Endodermal cell (in vitro differentiated cells): ENCODE data around the gene CLEC18A. TPM values are rescaled to one million over a fixed set of nuclear protein-coding genes. Genes with fewer than 3 reads are reported as not detected.
"Not testable (repeated sequence)": the region's sequence is repeated elsewhere in the genome, so short reads cannot be mapped to it uniquely, and the experiment has no call there.

Experiments used
- DNase-seq: peaks from one replicate; pipeline ENCODE4 v3.0.0-alpha.2; 2017
- H3K27ac ChIP-seq: 2 replicates; pipeline ENCODE4 v1.5.1; 2013; ENCODE audit warnings: mild to moderate bottlenecking, low read depth, low read length, moderate library complexity
- H3K27me3 ChIP-seq: 2 replicates; pipeline ENCODE4 v1.6.1; 2013; ENCODE audit warnings: mild to moderate bottlenecking, low read length, moderate library complexity; ENCODE audit not compliant: insufficient read depth, control insufficient read depth, poor library complexity, severe bottlenecking
- H3K36me3 ChIP-seq: 2 replicates; pipeline ENCODE4 v1.7.0; 2013; ENCODE audit warnings: mild to moderate bottlenecking, low read length, moderate library complexity; ENCODE audit not compliant: control insufficient read depth, insufficient read depth
- H3K4me1 ChIP-seq: one replicate; pipeline ENCODE4 v1.7.0; 2013; ENCODE audit warnings: low read length; ENCODE audit not compliant: control insufficient read depth, insufficient read depth
- H3K4me3 ChIP-seq: 2 replicates; pipeline ENCODE4 v1.5.1; 2013; ENCODE audit warnings: mild to moderate bottlenecking, low read length, moderate library complexity
- H3K9ac ChIP-seq: 2 replicates; pipeline ENCODE4 v1.6.1; 2013; ENCODE audit warnings: mild to moderate bottlenecking, low read length, moderate library complexity; ENCODE audit not compliant: poor library complexity, severe bottlenecking; ENCODE audit errors: extremely low read depth
- H3K9me3 ChIP-seq: 2 replicates; pipeline ENCODE4 v1.6.1; 2013; ENCODE audit warnings: mild to moderate bottlenecking, low read length, moderate library complexity; ENCODE audit not compliant: control insufficient read depth
- H3K27ac Mint-ChIP-seq: 2 replicates; pipeline ENCODE4 v1.8.0; 2020; ENCODE audit warnings: mixed read lengths
- H3K27me3 Mint-ChIP-seq: 2 replicates; pipeline ENCODE4 v1.8.0; 2021; ENCODE audit warnings: mild to moderate bottlenecking, mixed read lengths; ENCODE audit not compliant: insufficient read depth
- H3K36me3 Mint-ChIP-seq: 2 replicates; pipeline ENCODE4 v1.8.0; 2020; ENCODE audit warnings: low read depth, mixed read lengths
- H3K4me1 Mint-ChIP-seq: 2 replicates; pipeline ENCODE4 v1.8.0; 2020; ENCODE audit warnings: mixed read lengths
- H3K4me3 Mint-ChIP-seq: 2 replicates; pipeline ENCODE4 v1.8.0; 2020; ENCODE audit warnings: mild to moderate bottlenecking, moderate library complexity, mixed read lengths
- H3K9me3 Mint-ChIP-seq: 2 replicates; pipeline ENCODE4 v1.8.0; 2020; ENCODE audit warnings: mild to moderate bottlenecking, mixed read lengths
- WGBS, 2 experiments: methylation state at CpG; one replicate each; pipeline versions ENCODE4 v1.1.5 to v1.1.7; 2013; ENCODE audit warnings: missing lambda C conversion rate in 2 of 2, mixed read lengths in 1 of 2; ENCODE audit not compliant: insufficient coverage in 1 of 2, insufficient read length in 1 of 2; 5-methylcytosine and 5-hydroxymethylcytosine counted together
- microRNA-seq: library from miRNA; unstranded; fragments of <30 nt; microRNA quantifications from one replicate; pipeline ENCODE4 v1.2.0, GENCODE V29; 2020; ENCODE audit warnings: borderline microRNAs expressed
- total RNA-seq, 2 donors: library from RNA; stranded (reverse); fragmentation: NEBNext Ultra II Directional in 1 of 2; extraction: Animal tissue kit (Norgen Biotek cat#: 25700) in 1 of 2; gene quantifications; 2 replicates in 1 of 2; 3 replicates in 1 of 2; pipeline ENCODE4 v1.2.1, GENCODE V29; 2021

Gene CLEC18A
- total RNA-seq, 2 donors from 2014 or later: 2.0 to 2.2 TPM

GRCh38 chr16:70011120-70011519 lies 60.0 kb downstream of the CLEC18A start:
- not testable (repeated sequence) for H3K27ac Mint-ChIP-seq, H3K9me3 Mint-ChIP-seq, H3K4me1 ChIP-seq, H3K36me3 ChIP-seq, H3K4me1 Mint-ChIP-seq, H3K9ac ChIP-seq, H3K9me3 ChIP-seq, H3K27me3 ChIP-seq, H3K4me3 Mint-ChIP-seq, H3K27ac ChIP-seq, H3K4me3 ChIP-seq, DNase-seq, H3K27me3 Mint-ChIP-seq
- peaks cover 59% of the 10 kb centered on the region for H3K36me3 Mint-ChIP-seq
- 87 to 91% methylated on average over 3 to 8 of the region's 11 CpGs for whole genome bisulfite sequencing, 2 experiments

DNA sequence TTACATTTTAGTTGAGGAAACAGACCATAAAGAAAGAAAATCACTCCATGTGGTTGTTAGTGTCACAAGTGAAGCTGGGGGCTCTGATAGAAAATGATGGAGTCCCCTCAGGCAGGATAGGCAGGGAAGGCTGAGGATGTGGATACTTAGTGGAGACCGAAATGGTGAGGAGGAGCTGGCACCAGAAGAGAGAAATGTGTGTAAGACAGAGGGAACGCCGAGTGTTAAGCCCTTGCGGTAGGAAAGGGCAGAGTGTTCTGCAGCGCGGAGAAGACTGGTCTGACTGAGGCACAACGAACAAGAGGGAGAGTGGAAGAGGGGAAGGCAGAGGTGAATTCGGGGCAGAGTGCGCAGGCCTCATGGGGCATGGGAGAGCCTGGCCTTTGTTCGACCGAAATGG lies 61.2 kb downstream of the CLEC18A start:
- not testable (repeated sequence) for H3K4me3 ChIP-seq, DNase-seq, H3K9me3 Mint-ChIP-seq, H3K4me1 Mint-ChIP-seq, H3K27me3 ChIP-seq, H3K4me3 Mint-ChIP-seq, H3K4me1 ChIP-seq, H3K27ac Mint-ChIP-seq, H3K9ac ChIP-seq, H3K9me3 ChIP-seq, H3K27me3 Mint-ChIP-seq, H3K27ac ChIP-seq
- peaks cover 12% of the 10 kb centered on the region for H3K36me3 ChIP-seq
- 95 to 98% methylated on average over 7 to 11 of the region's 11 CpGs for WGBS, 2 experiments
- H3K36me3 Mint-ChIP-seq: peaks cover 69% of the 10 kb centered on the region

DNA sequence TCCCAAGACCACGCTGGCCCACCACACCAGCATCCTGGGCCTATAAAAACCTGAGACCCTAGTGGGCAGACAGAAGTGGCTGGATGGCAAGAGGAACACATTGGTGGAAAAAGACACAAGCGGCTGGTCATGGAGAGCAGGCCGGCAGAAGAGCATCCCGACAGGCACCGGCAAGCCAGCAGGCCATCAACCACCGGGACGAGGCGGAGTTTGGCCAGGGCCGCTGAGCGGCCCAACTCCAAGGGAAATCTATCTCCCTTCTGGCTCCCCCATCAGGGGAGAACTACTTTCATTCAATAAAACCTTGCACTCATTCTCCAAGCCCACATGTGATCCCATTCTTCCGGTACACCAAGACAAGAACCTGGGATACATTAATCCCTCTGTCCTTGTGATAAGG lies 61.8 kb downstream of the CLEC18A start:
- H3K27me3 ChIP-seq, H3K9me3 ChIP-seq, H3K9me3 Mint-ChIP-seq, H3K4me1 Mint-ChIP-seq, H3K27me3 Mint-ChIP-seq, H3K9ac ChIP-seq, H3K27ac Mint-ChIP-seq, H3K27ac ChIP-seq, H3K4me3 Mint-ChIP-seq, H3K4me1 ChIP-seq, H3K4me3 ChIP-seq: not testable (repeated sequence)
- H3K36me3 ChIP-seq: peaks cover 18% of the 10 kb centered on the region
- 89% methylated on average over 7 to 10 of the region's 11 CpGs for WGBS, 2 experiments
- DNase-seq: peak; percentile 50
- H3K36me3 Mint-ChIP-seq: peaks cover 71% of the 10 kb centered on the region

Small RNA genes lying within 50 kb of the gene (microRNA-seq; reads per million reads assigned to microRNA genes)
- 249 reads per million, percentile 84 among the genes with 10 or more reads in this experiment for gene MIR140

Other genes starting within 250 kb of the CLEC18A start
- 100 to 1,000 TPM; 126 to 141 TPM for gene NQO1, start 224.8 kb upstream of the CLEC18A start, total RNA-seq
- 10 to 100 TPM; 53.1 to 53.4 TPM for gene NOB1, start 196.4 kb upstream of the CLEC18A start, total RNA-seq
- gene WWP2, start 189.0 kb upstream of the CLEC18A start, total RNA-seq: 10 to 100 TPM; 42.3 to 50.0 TPM
- gene PDPR, start 163.0 kb downstream of the CLEC18A start, total RNA-seq: 10 to 100 TPM; 28.3 to 28.6 TPM
- gene CLEC18C, start 222.5 kb downstream of the CLEC18A start, total RNA-seq: under 1 TPM in 1 of 2 donors, not detected in 1; 0.20 TPM